ENCODE results near the gene GAS2.

DNA sequence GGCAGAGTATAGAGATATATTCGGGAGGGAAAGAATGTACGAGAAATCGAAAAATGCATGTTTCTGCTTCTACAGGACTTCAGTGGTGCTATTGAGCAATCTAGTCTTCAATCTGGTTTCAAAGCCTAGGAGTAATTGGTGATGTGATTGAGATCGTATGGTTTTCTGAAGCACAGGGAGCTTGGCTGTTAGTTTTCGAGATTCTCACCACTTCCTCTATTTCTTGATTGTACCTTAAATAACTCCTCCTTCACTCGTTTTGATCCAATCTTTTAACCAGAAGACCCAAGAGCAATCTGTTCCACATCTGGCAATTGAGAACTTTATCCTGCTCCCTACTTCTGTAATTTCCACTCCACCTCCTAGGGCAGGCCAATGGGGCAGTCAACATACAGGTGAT lies 193.3 kb downstream of the GAS2 start:
- TF ChIP-seq FOXK2 (IDR thresholded peaks at IDR 0.05) (no peak), FOXM1 (IDR thresholded peaks at IDR 0.05; ENCODE audit: borderline replicate concordance) (no peak), TARDBP (IDR thresholded peaks at IDR 0.05) (no peak), ARNT (IDR thresholded peaks at IDR 0.05) (no peak), HDGF (IDR thresholded peaks at IDR 0.05; ENCODE audit: borderline replicate concordance) (no peak), PKNOX1 (IDR thresholded peaks at IDR 0.05) (no peak), ELF4 (IDR thresholded peaks at IDR 0.05) (no peak), CTBP1 (IDR thresholded peaks at IDR 0.05; ENCODE audit: borderline replicate concordance) (no peak)

All from HEK293T (cell line).